Measurements from ENCODE around the gene SSTR3.
"Not testable (repeated sequence)": the region's sequence is repeated elsewhere in the genome, so short reads cannot be mapped to it uniquely, and the experiment has no call there.

SSTR3 gene
- total RNA-seq: 0 to 2.2 (median 0) reads per million in 17 experiments

- DNase-seq: no peak
These were observed at the start of gene SSTR3 for GRCh38 chr22:37212174-37212906. Gene SSTR3, minus strand, starts transcription at chr22:37212477. Its CDS starts 4,674 bp downstream, at chr22:37207803.

GRCh38 chr22:37260901-37261336, 48.6 kb upstream of the SSTR3 start:
- DNase-seq: peak; percentile 74 to 87 (median 82)

GRCh38 chr22:37260155-37260795, 48.0 kb upstream of the SSTR3 start:
- peak in 1 of 4 experiments; percentile 2 for DNase-seq

GRCh38 chr22:37259540-37260029, 47.3 kb upstream of the SSTR3 start:
- peak; percentile 46 to 76 (median 64) for DNase-seq

- peak in 1 of 4 experiments; percentile 3 for DNase-seq
These were observed 46.6 kb upstream of the SSTR3 start for GRCh38 chr22:37258753-37259401.

GRCh38 chr22:37258005-37258752, 45.9 kb upstream of the SSTR3 start:
- no peak for DNase-seq

- no peak for DNase-seq
These were observed 43.9 kb upstream of the SSTR3 start for GRCh38 chr22:37256075-37256726.

GRCh38 chr22:37255558-37256006, 43.3 kb upstream of the SSTR3 start:
- DNase-seq: no peak

- no peak for DNase-seq
These were observed 42.6 kb upstream of the SSTR3 start for GRCh38 chr22:37254867-37255233.

GRCh38 chr22:37254209-37254866, 42.1 kb upstream of the SSTR3 start:
- no peak for DNase-seq

GRCh38 chr22:37253126-37253660, 40.9 kb upstream of the SSTR3 start:
- no peak for DNase-seq

GRCh38 chr22:37251836-37252235, 39.6 kb upstream of the SSTR3 start:
- DNase-seq: not testable (repeated sequence)

- DNase-seq: no peak
These were observed 37.7 kb upstream of the SSTR3 start for GRCh38 chr22:37249986-37250385.

GRCh38 chr22:37248251-37248650, 36.0 kb upstream of the SSTR3 start:
- no peak for DNase-seq

GRCh38 chr22:37245740-37246139, 33.5 kb upstream of the SSTR3 start:
- DNase-seq: no peak

- peak; percentile 52 to 77 (median 68) for DNase-seq
These were observed 32.8 kb upstream of the SSTR3 start for GRCh38 chr22:37244922-37245722.

GRCh38 chr22:37244114-37244921, 32.0 kb upstream of the SSTR3 start, which contains the start of gene RAC2:
Gene RAC2, minus strand, starts transcription at chr22:37244269. Its CDS starts 121 bp downstream, at chr22:37244148.
- DNase-seq: peak; percentile 88 to 95 (median 94)

- DNase-seq: peak in 3 of 4 experiments; percentile 41 to 48 (median 45)
These were observed 31.3 kb upstream of the SSTR3 start for GRCh38 chr22:37243402-37244113.
